CD14-positive monocyte (primary cell): ENCODE results near the gene BANP. TPM values are rescaled to one million over a fixed set of nuclear protein-coding genes. Genes with fewer than 3 reads are reported as not detected.

Experiments
- DNase-seq, 3 donors: peaks; one replicate each; pipeline ENCODE4 v3.0.0-alpha.2; 2011 to 2022
- H2AFZ ChIP-seq: 2 replicates; pipeline ENCODE4 v1.6.0; 2012; ENCODE audit warnings: mild to moderate bottlenecking, low read depth, low read length, inconsistent platforms; ENCODE audit not compliant: insufficient read depth, poor library complexity, severe bottlenecking
- H3K27ac ChIP-seq, 2 donors: 1 replicate in 1 of 2; 2 replicates in 1 of 2; pipeline ENCODE4 v1.5.1; 2012 to 2013; ENCODE audit warnings: low read length in 2 of 2, control low read depth in 1 of 2, inconsistent platforms in 1 of 2, low read depth in 1 of 2, mild to moderate bottlenecking in 1 of 2
- H3K27me3 ChIP-seq, 2 donors: one replicate each; pipeline versions ENCODE4 v1.6.0 to v1.6.1; 2011 to 2013; ENCODE audit warnings: low read length in 2 of 2; ENCODE audit not compliant: control insufficient read depth in 2 of 2, insufficient read depth in 2 of 2
- H3K36me3 ChIP-seq, 2 donors: replicated peaks in 1 of 2; 1 replicate in 1 of 2; 2 replicates in 1 of 2; pipeline versions ENCODE4 v1.5.1 to v1.6.1; 2012 to 2013; ENCODE audit warnings: low read length in 2 of 2, control low read depth in 1 of 2, inconsistent platforms in 1 of 2, mild to moderate bottlenecking in 1 of 2; ENCODE audit not compliant: insufficient read depth in 2 of 2, control insufficient read depth in 1 of 2
- H3K4me1 ChIP-seq, 2 donors: 1 replicate in 1 of 2; 2 replicates in 1 of 2; pipeline versions ENCODE4 v1.5.1 to v1.6.1; 2012 to 2013; ENCODE audit warnings: low read length in 2 of 2, control low read depth in 1 of 2, inconsistent platforms in 1 of 2, mild to moderate bottlenecking in 1 of 2, moderate library complexity in 1 of 2; ENCODE audit not compliant: insufficient read depth in 2 of 2, control insufficient read depth in 1 of 2
- H3K4me2 ChIP-seq: replicated peaks from 2 replicates; pipeline ENCODE3; 2012; ENCODE audit warnings: low read length, moderate library complexity, mild to moderate bottlenecking; ENCODE audit not compliant: poor library complexity, severe bottlenecking; ENCODE audit errors: extremely low read depth
- H3K4me3 ChIP-seq, 3 experiments: fragments of 200-600 bp in 1 of 3; sonication (generic) in 1 of 3; replicated peaks in 1 of 3; 1 replicate in 2 of 3; 2 replicates in 1 of 3; pipeline ENCODE4 v1.5.1; 2011 to 2013; ENCODE audit warnings: low read length in 3 of 3, mild to moderate bottlenecking in 3 of 3, control low read depth in 2 of 3, low read depth in 2 of 3, inconsistent platforms in 1 of 3, moderate library complexity in 1 of 3
- H3K79me2 ChIP-seq: 2 replicates; pipeline ENCODE4 v1.6.0; 2012; ENCODE audit warnings: mild to moderate bottlenecking, control low read depth, inconsistent platforms, low read length, moderate library complexity; ENCODE audit not compliant: insufficient read depth
- H3K9ac ChIP-seq: 2 replicates; pipeline ENCODE4 v1.6.0; 2017; ENCODE audit warnings: low read length, mild to moderate bottlenecking; ENCODE audit not compliant: insufficient read depth, poor library complexity, severe bottlenecking
- H3K9me3 ChIP-seq, 2 donors: replicated peaks in 1 of 2; 1 replicate in 1 of 2; 2 replicates in 1 of 2; pipeline versions ENCODE4 v1.5.1 to v1.6.1; 2012 to 2013; ENCODE audit warnings: low read length in 2 of 2, control low read depth in 1 of 2; ENCODE audit not compliant: control insufficient read depth in 1 of 2, insufficient read depth in 1 of 2
- H4K20me1 ChIP-seq: 2 replicates; pipeline ENCODE4 v1.6.0; 2012; ENCODE audit warnings: mild to moderate bottlenecking, low read length, control low read depth, moderate library complexity; ENCODE audit not compliant: insufficient read depth
- H3K27ac Mint-ChIP-seq, 7 donors: one replicate each; pipeline ENCODE4 v1.8.0; 2020; ENCODE audit warnings: mild to moderate bottlenecking in 7 of 7, mixed read lengths in 7 of 7, moderate library complexity in 6 of 7, inconsistent platforms in 2 of 7
- H3K27me3 Mint-ChIP-seq, 3 donors: one replicate each; pipeline ENCODE4 v1.8.0; 2021 to 2022; ENCODE audit warnings: low read depth in 3 of 3, mild to moderate bottlenecking in 3 of 3, mixed read lengths in 3 of 3, moderate library complexity in 3 of 3, inconsistent platforms in 1 of 3
- H3K36me3 Mint-ChIP-seq, 2 donors: one replicate each; pipeline ENCODE4 v1.8.0; 2020; ENCODE audit warnings: mixed read lengths in 2 of 2, inconsistent platforms in 1 of 2, mild to moderate bottlenecking in 1 of 2
- H3K4me1 Mint-ChIP-seq: one replicate; pipeline ENCODE4 v1.8.0; 2020; ENCODE audit warnings: mild to moderate bottlenecking, mixed read lengths
- H3K4me3 Mint-ChIP-seq, 2 donors: one replicate each; pipeline ENCODE4 v1.8.0; 2020; ENCODE audit warnings: mild to moderate bottlenecking in 2 of 2, mixed read lengths in 2 of 2, moderate library complexity in 1 of 2
- H3K9me3 Mint-ChIP-seq, 7 donors: one replicate each; pipeline ENCODE4 v1.8.0; 2020 to 2022; ENCODE audit warnings: mixed read lengths in 7 of 7, mild to moderate bottlenecking in 6 of 7, moderate library complexity in 6 of 7, inconsistent platforms in 2 of 7
- CTCF ChIP-seq: fragments of 200-600 bp; IDR thresholded peaks from one replicate; pipeline ENCODE4 v1.8.0; 2022; ENCODE audit warnings: antibody characterized with exemption, mild to moderate bottlenecking
- WGBS: methylation state at CpG from one replicate; pipeline ENCODE4 v1.1.5; 2013; ENCODE audit warnings: missing lambda C conversion rate; ENCODE audit not compliant: insufficient coverage; 5-methylcytosine and 5-hydroxymethylcytosine counted together
- intact Hi-C, 2 donors: fragments of 100-400 bp; cut with micrococcal nuclease; formaldehyde crosslinking; loops; one replicate each; pipeline versions ENCODE4 v1.15.0 to v1.15.1; 2023
- polyA plus RNA-seq, 3 donors: library from polyadenylated mRNA; depleted of rRNA in 1 of 3; unstranded in 2 of 3; stranded (reverse) in 1 of 3; fragments of 300-500 nt in 2 of 3; fragments of >200 nt in 1 of 3; fragmentation: Illumina TruSeq in 2 of 3; gene quantifications; 1 replicate in 2 of 3; 2 replicates in 1 of 3; pipeline ENCODE4 v1.2.3, GENCODE V29; 2012 to 2021

Gene BANP
- polyA plus RNA-seq, 3 donors: 10.1 to 40.9 (median 11.7) TPM

- H3K9ac ChIP-seq: no peak overlapping the region
- no peak overlapping the region for H3K4me3 Mint-ChIP-seq
- intact Hi-C loops: no loop called here
- H3K36me3 Mint-ChIP-seq: peaks cover 33 to 40% of the 10 kb centered on the region in 2 donors
- peaks cover 55% of the 10 kb centered on the region for H4K20me1 ChIP-seq
- peak overlapping the region in 1 of 2 donors; percentile 69 for H3K27ac ChIP-seq
- H3K9me3 ChIP-seq: no peaks in the 10 kb centered on the region
- no peak overlapping the region for H2AFZ ChIP-seq
- peaks cover 0 to 15% of the 10 kb centered on the region in 2 donors for H3K36me3 ChIP-seq
- H3K27me3 Mint-ChIP-seq: peaks cover 0 to 3% (median 1%) of the 10 kb centered on the region in 3 donors
- peaks cover 92% of the 10 kb centered on the region for H3K79me2 ChIP-seq
- H3K9me3 Mint-ChIP-seq: peaks cover 0 to 2% (median 0%) of the 10 kb centered on the region in 7 donors
- H3K4me2 ChIP-seq: no peak overlapping the region
- no peak for DNase-seq
- H3K4me1 ChIP-seq: peaks cover 31 to 40% of the 10 kb centered on the region in 2 donors
- peaks cover 52% of the 10 kb centered on the region for H3K4me1 Mint-ChIP-seq
- WGBS: 90% methylated on average over 19 of the region's 19 CpGs
- H3K27me3 ChIP-seq: no peaks in the 10 kb centered on the region
- TF ChIP-seq CTCF: no peak
- peak overlapping the region; percentile 71 to 95 (median 92) for H3K27ac Mint-ChIP-seq
- H3K4me3 ChIP-seq: no peak overlapping the region
Measured at GRCh38 chr16:87964049-87964659, 12.9 kb downstream of the BANP start.

GRCh38 chr16:87965417-87965816 lies 14.2 kb downstream of the BANP start:
- H3K4me3 Mint-ChIP-seq: no peak overlapping the region
- H3K36me3 ChIP-seq: peaks cover 0 to 21% of the 10 kb centered on the region in 2 donors
- H2AFZ ChIP-seq: no peak overlapping the region
- 91% methylated on average over 7 of the region's 11 CpGs for WGBS
- H3K4me2 ChIP-seq: no peak overlapping the region
- no peak for DNase-seq
- peaks cover 38 to 43% of the 10 kb centered on the region in 2 donors for H3K36me3 Mint-ChIP-seq
- peaks cover 92% of the 10 kb centered on the region for H3K79me2 ChIP-seq
- intact Hi-C loops: no loop called here
- H3K9ac ChIP-seq: no peak overlapping the region
- H4K20me1 ChIP-seq: peaks cover 62% of the 10 kb centered on the region
- no peaks in the 10 kb centered on the region for H3K27me3 Mint-ChIP-seq
- H3K9me3 Mint-ChIP-seq: peaks cover 0 to 2% (median 0%) of the 10 kb centered on the region in 7 donors
- no peaks in the 10 kb centered on the region for H3K27me3 ChIP-seq
- peak overlapping the region in 2 of 7 donors; percentile 78 to 84 for H3K27ac Mint-ChIP-seq
- H3K27ac ChIP-seq: no peak overlapping the region
- no peaks in the 10 kb centered on the region for H3K9me3 ChIP-seq
- no peak overlapping the region for H3K4me3 ChIP-seq
- peaks cover 40% of the 10 kb centered on the region for H3K4me1 Mint-ChIP-seq
- TF ChIP-seq CTCF: no peak
- peaks cover 19 to 27% of the 10 kb centered on the region in 2 donors for H3K4me1 ChIP-seq
